Ishikawa (cell line): ENCODE measurements around the gene INTS6L.

Source experiments
- RAD21 ChIP-seq: IDR thresholded peaks from 2 replicates; pipeline ENCODE4 v1.6.1; 2012; ENCODE audit warnings: low read depth
- YY1 ChIP-seq: IDR thresholded peaks from 2 replicates; pipeline ENCODE4 v1.6.1; 2012; ENCODE audit warnings: low read depth

DNA sequence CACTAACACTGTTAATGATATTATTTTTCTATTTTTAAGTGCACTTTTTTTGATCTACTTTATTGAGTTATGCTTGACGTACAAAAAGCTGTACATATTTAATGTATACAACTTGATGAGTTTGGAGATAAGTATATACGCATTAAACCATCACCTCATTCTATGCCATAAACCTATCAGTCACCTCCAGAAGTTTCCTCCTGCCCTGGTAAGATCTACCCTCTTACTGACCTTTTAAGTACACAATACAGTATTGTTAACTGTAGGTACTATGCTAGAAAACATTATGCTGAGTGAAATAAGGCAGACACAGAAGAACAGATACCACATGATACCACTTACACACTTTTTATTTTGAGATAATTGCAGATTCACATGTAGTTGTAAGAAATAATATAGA is 36.9 kb downstream of the INTS6L start:
- TF ChIP-seq YY1 (no peak), RAD21 (no peak)
